HepG2 (cell line): ENCODE measurements around the gene PAQR5. TPM values are rescaled to one million over a fixed set of nuclear protein-coding genes. Genes with fewer than 3 reads are reported as not detected.

Experiments
- ATAC-seq: fragments of 200-7000 bp; cut with Tn5 transposase; 3 replicates; pipeline ENCODE4 v1.9.1; 2020; ENCODE audit warnings: mild to moderate bottlenecking, moderate library complexity
- BruUV-seq: library from RNA; stranded (reverse); fragments of 400-500 nt; replicated peaks from 2 replicates; lab custom pipeline; 2021; lab: Mats Ljungman, UMichigan
- CTCF ChIA-PET: fragments of 300-600 bp; formaldehyde crosslinking; extraction: SDS; loops from one replicate; lab custom pipeline; 2021; ENCODE audit warnings: low total read pairs, inconsistent platforms, low intra/inter-chr PET ratio; lab: Yijun Ruan, JAX
- POLR2A ChIA-PET: fragments of 350-600 bp; sonication (Branson Sonifier 250); formaldehyde crosslinking; loops from one replicate; lab custom pipeline; 2020; ENCODE audit warnings: antibody characterized with exemption, inconsistent platforms; lab: Yijun Ruan, JAX
- DNase-seq: peaks from one replicate; pipeline ENCODE4 v3.0.0-alpha.2; 2015; ENCODE audit warnings: low spot score
- FAIRE-seq: peaks from 3 replicates; lab custom pipeline; 2011; peaks lifted over from hg19 to GRCh38; lab: Jason Lieb, UNC
- H2AFZ ChIP-seq: one replicate; pipeline ENCODE4 v1.6.1; 2011; ENCODE audit warnings: low read length, inconsistent platforms
- H3K27ac ChIP-seq: fragments of 300-600 bp; 3 replicates; pipeline ENCODE4 v1.8.0; 2011; ENCODE audit warnings: mixed run types, mild to moderate bottlenecking, mixed read lengths, low read length, inconsistent platforms; ENCODE audit not compliant: insufficient read depth; ENCODE audit errors: extremely low read length
- H3K27me3 ChIP-seq, 2 experiments: fragments of 200-600 bp in 1 of 2; 2 replicates in 1 of 2; 3 replicates in 1 of 2; pipeline versions ENCODE4 v1.6.0 to v1.8.0; 2011; ENCODE audit warnings: low read length in 2 of 2, mild to moderate bottlenecking in 2 of 2, moderate library complexity in 2 of 2, inconsistent platforms in 1 of 2; ENCODE audit not compliant: insufficient read depth in 2 of 2, control insufficient read depth in 1 of 2
- H3K36me3 ChIP-seq, 2 experiments: fragments of 200-600 bp in 1 of 2; replicated peaks in 1 of 2; 2 replicates in 1 of 2; 3 replicates in 1 of 2; pipeline versions ENCODE4 v1.5.1 to v1.8.0; 2011; ENCODE audit warnings: low read length in 2 of 2, inconsistent platforms in 1 of 2; ENCODE audit not compliant: insufficient read depth in 2 of 2, control insufficient read depth in 1 of 2
- H3K4me1 ChIP-seq: 2 replicates; pipeline ENCODE4 v1.5.1; 2012; ENCODE audit warnings: low read length, inconsistent platforms; ENCODE audit not compliant: insufficient read depth
- H3K4me2 ChIP-seq: 2 replicates; pipeline ENCODE4 v1.6.0; 2011; ENCODE audit warnings: low read depth, low read length, inconsistent platforms
- H3K4me3 ChIP-seq, 3 experiments: fragments of 200-600 bp in 1 of 3; sonication (generic), shearing (Covaris generic) in 1 of 3; replicated peaks in 1 of 3; 2 replicates each; pipeline ENCODE4 v1.5.1; 2011 to 2016; ENCODE audit warnings: low read length in 3 of 3, inconsistent platforms in 2 of 3, low read depth in 2 of 3, mild to moderate bottlenecking in 2 of 3, control low read depth in 1 of 3, mixed read lengths in 1 of 3; ENCODE audit not compliant: insufficient read depth in 1 of 3
- H3K79me2 ChIP-seq: one replicate; pipeline ENCODE4 v1.6.1; 2011; ENCODE audit warnings: low read length, inconsistent platforms; ENCODE audit not compliant: insufficient read depth
- H3K9ac ChIP-seq: 2 replicates; pipeline ENCODE4 v1.6.0; 2011; ENCODE audit warnings: mild to moderate bottlenecking, low read depth, low read length, inconsistent platforms; ENCODE audit not compliant: insufficient read depth
- H3K9me3 ChIP-seq: 2 replicates; pipeline ENCODE4 v1.5.1; 2012; ENCODE audit warnings: mild to moderate bottlenecking, low read length
- H4K20me1 ChIP-seq: 2 replicates; pipeline ENCODE4 v1.6.0; 2011; ENCODE audit warnings: inconsistent platforms, mild to moderate bottlenecking, low read length, moderate library complexity; ENCODE audit not compliant: insufficient read depth
- ERF ChIP-seq: IDR thresholded peaks from 2 replicates; pipeline ENCODE4 v1.6.1; 2018; ENCODE audit warnings: missing biosample characterization, missing genetic modification reagents
- FOXO1 ChIP-seq: sonication (generic); formaldehyde crosslinking; IDR thresholded peaks from 2 replicates; pipeline ENCODE4 v1.4.0; 2020; ENCODE audit warnings: missing genetic modification reagents
- HNF4G ChIP-seq, 2 experiments: sonication (generic) in 1 of 2; formaldehyde crosslinking in 1 of 2; IDR thresholded peaks; 2 replicates each; pipeline versions ENCODE4 v1.4.0 to v1.6.1; 2011 to 2020; ENCODE audit warnings: borderline replicate concordance in 2 of 2, low read depth in 2 of 2, mild to moderate bottlenecking in 2 of 2, low read length in 1 of 2, missing genetic modification reagents in 1 of 2, moderate library complexity in 1 of 2
- KDM1A ChIP-seq: IDR thresholded peaks from 2 replicates; pipeline ENCODE4 v1.6.1; 2016; ENCODE audit warnings: missing compliant biosample characterization
- NFRKB ChIP-seq: fragments of 450-650 bp; IDR thresholded peaks from 2 replicates; pipeline ENCODE4 v1.6.1; 2017
- PLRG1 ChIP-seq: fragments of 450-650 bp; conservative IDR thresholded peaks from 2 replicates; pipeline ENCODE4 v1.6.1; 2016
- SMYD3 ChIP-seq: sonication (generic); formaldehyde crosslinking; IDR thresholded peaks from 2 replicates; pipeline ENCODE4 v1.8.1; 2023; ENCODE audit warnings: mild to moderate bottlenecking, missing genetic modification reagents
- STAT5B ChIP-seq: sonication (generic); formaldehyde crosslinking; IDR thresholded peaks from 2 replicates; pipeline ENCODE4 v1.4.0; 2020; ENCODE audit warnings: missing genetic modification reagents
- SYNCRIP ChIP-seq: fragments of 200-400 bp; formaldehyde crosslinking; IDR thresholded peaks from 2 replicates; pipeline ENCODE4 v1.6.1; 2018; ENCODE audit warnings: mild to moderate bottlenecking, low read depth, low read length; ENCODE audit not compliant: insufficient read depth
- TSC22D2 ChIP-seq: sonication (generic); formaldehyde crosslinking; IDR thresholded peaks from 2 replicates; pipeline ENCODE4 v1.5.1; 2020; ENCODE audit warnings: missing genetic modification reagents, mild to moderate bottlenecking, borderline replicate concordance
- ZBTB1 ChIP-seq: sonication (generic); formaldehyde crosslinking; IDR thresholded peaks from 2 replicates; pipeline ENCODE4 v1.4.0; 2020; ENCODE audit warnings: missing genetic modification reagents, borderline replicate concordance
- ZNF20 ChIP-seq: sonication (generic); formaldehyde crosslinking; IDR thresholded peaks from 2 replicates; pipeline ENCODE4 v1.4.0; 2020; ENCODE audit warnings: mild to moderate bottlenecking, moderate library complexity, missing genetic modification reagents
- ZNF839 ChIP-seq: sonication (generic); formaldehyde crosslinking; IDR thresholded peaks from 2 replicates; pipeline ENCODE4 v1.4.0; 2020; ENCODE audit warnings: missing genetic modification reagents, mild to moderate bottlenecking, borderline replicate concordance
- ZNF878 ChIP-seq: sonication (generic); formaldehyde crosslinking; IDR thresholded peaks from 2 replicates; pipeline ENCODE4 v1.8.1; 2023; ENCODE audit warnings: mild to moderate bottlenecking, missing genetic modification reagents, moderate library complexity
- ZNF883 ChIP-seq: sonication (generic); formaldehyde crosslinking; IDR thresholded peaks from 2 replicates; pipeline ENCODE4 v1.5.1; 2020; ENCODE audit warnings: mild to moderate bottlenecking, missing genetic modification reagents; ENCODE audit errors: not compliant biosample characterization
- WGBS: methylation state at CpG from one replicate; pipeline ENCODE4 v1.1.6; 2017; ENCODE audit warnings: low lambda C conversion rate; 5-methylcytosine and 5-hydroxymethylcytosine counted together
- in situ Hi-C: cut with HindIII; loops from 2 replicates; pipeline ENCODE4 v1.10.0; 2017; ENCODE audit warnings: low pct_unique_long_range_greater_than_20kb; ENCODE audit not compliant: extremely low pct_ligation_motif_present
- intact Hi-C: fragments of 100-400 bp; cut with micrococcal nuclease; formaldehyde crosslinking; loops from one replicate; pipeline ENCODE4 v1.10.0; 2022; ENCODE audit not compliant: unreplicated experiment
- polyA plus RNA-seq, 8 experiments: library from polyadenylated mRNA; depleted of rRNA in 3 of 8; stranded (reverse) in 7 of 8; unstranded in 1 of 8; fragments of >200 nt; fragmentation: Illumina TruSeq in 4 of 8; extraction: Trizol in 4 of 8; gene quantifications; 2 replicates each; pipeline versions ENCODE4 v1.2.1 to v1.2.3, GENCODE V29; 2011 to 2016; ENCODE audit warnings: low read depth in 4 of 8, missing spikeins in 1 of 8, mixed read lengths in 1 of 8; ENCODE audit not compliant: insufficient read depth in 1 of 8
- total RNA-seq, 5 experiments: library from RNA; depleted of rRNA; stranded (reverse); fragments of >200 nt; fragmentation: Illumina TruSeq; extraction: Trizol; gene quantifications; 2 replicates each; pipeline ENCODE4 v1.2.3, GENCODE V29; 2016; ENCODE audit warnings: low read depth in 1 of 5
- TF ChIP-seq, protein P1 (sequence below): sonication (generic); formaldehyde crosslinking; IDR thresholded peaks from 2 replicates; pipeline ENCODE4 v1.5.1; 2020; ENCODE audit warnings: missing genetic modification reagents, mild to moderate bottlenecking, borderline replicate concordance

The PAQR5 gene
- total and polyA plus RNA-seq, 2 of the 13 experiments (the other 11 are each of a cell fraction or from before 2014, with no cell fraction given) = 0.53 to 1.3 TPM

DNA sequence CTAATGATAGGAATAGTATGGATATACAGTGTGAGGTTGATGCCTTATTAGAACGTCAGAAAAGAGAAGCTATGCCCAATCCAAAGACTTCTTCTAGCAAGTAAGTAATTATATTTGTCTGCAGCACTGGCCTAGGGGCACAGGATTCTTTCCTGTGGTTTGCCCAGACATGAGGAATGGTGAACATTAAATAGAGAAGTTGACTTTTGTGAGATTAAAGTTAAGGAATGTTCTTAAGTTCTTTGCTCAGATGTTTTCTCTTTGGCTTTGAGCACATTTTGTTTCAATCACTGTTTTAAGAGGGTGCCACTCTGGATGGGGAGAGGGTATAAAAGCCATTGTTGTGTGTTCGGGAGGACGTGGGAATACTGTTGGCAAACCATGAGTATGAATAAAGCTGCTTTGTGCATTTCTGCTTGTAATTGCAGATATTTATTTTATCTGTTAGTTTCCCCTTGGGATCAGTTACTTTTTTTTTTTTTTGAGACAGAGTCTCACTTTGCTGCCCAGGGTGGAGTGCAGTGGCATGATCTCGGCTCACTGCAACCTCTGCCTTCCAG lies 123.7 kb downstream of the PAQR5 start (continued):
- TF ChIP-seq SYNCRIP = no peak
- no peak for TF ChIP-seq ZBTB1 (CRISPR knock-in tag)
- TF ChIP-seq TSC22D2 = no peak
- no peak for TF ChIP-seq PLRG1
- TF ChIP-seq FOXO1 = no peak
- TF ChIP-seq HNF4G (IDR thresholded peaks at IDR 0.05; ENCODE audit: borderline replicate concordance, low read depth, low read length) = no peak
- TF ChIP-seq HNF4G (CRISPR knock-in tag; IDR thresholded peaks at IDR 0.05; ENCODE audit: borderline replicate concordance, low read depth) = no peak

GRCh38 chr15:69424001-69424400 lies 125.3 kb downstream of the PAQR5 start:
- Histone ChIP-seq H2AFZ (no peak overlapping the region), H3K4me3 (no peak overlapping the region), H4K20me1 (no peaks in the 10 kb centered on the region), H3K4me1 (no peaks in the 10 kb centered on the region), H3K4me2 (no peak overlapping the region), H3K9ac (no peak overlapping the region), H3K27ac (no peak overlapping the region), H3K79me2 (no peaks in the 10 kb centered on the region), H3K9me3 (no peaks in the 10 kb centered on the region), H3K36me3 (peaks cover 8 to 64% of the 10 kb centered on the region in 2 experiments), H3K27me3 (no peaks in the 10 kb centered on the region)
- CTCF ChIA-PET = no interaction called here
- FAIRE-seq (no peak), ATAC-seq (no peak), DNase-seq (no peak)
- TF ChIP-seq NFRKB (no peak), ZNF839 (CRISPR knock-in tag) (no peak), SMYD3 (no peak), ZNF20 (CRISPR knock-in tag) (no peak), STAT5B (CRISPR knock-in tag) (no peak), ZNF878 (no peak), ZNF883 (CRISPR knock-in tag) (no peak), KDM1A (no peak), ERF (CRISPR knock-in tag) (no peak)
- TF ChIP-seq, protein P1, sequence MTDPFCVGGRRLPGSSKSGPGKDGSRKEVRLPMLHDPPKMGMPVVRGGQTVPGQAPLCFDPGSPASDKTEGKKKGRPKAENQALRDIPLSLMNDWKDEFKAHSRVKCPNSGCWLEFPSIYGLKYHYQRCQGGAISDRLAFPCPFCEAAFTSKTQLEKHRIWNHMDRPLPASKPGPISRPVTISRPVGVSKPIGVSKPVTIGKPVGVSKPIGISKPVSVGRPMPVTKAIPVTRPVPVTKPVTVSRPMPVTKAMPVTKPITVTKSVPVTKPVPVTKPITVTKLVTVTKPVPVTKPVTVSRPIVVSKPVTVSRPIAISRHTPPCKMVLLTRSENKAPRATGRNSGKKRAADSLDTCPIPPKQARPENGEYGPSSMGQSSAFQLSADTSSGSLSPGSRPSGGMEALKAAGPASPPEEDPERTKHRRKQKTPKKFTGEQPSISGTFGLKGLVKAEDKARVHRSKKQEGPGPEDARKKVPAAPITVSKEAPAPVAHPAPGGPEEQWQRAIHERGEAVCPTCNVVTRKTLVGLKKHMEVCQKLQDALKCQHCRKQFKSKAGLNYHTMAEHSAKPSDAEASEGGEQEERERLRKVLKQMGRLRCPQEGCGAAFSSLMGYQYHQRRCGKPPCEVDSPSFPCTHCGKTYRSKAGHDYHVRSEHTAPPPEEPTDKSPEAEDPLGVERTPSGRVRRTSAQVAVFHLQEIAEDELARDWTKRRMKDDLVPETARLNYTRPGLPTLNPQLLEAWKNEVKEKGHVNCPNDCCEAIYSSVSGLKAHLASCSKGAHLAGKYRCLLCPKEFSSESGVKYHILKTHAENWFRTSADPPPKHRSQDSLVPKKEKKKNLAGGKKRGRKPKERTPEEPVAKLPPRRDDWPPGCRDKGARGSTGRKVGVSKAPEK (CRISPR knock-in tag) = no peak
- POLR2A ChIA-PET = no interaction called here
- WGBS = 100% methylated on average over 2 of the region's 2 CpGs
- in situ Hi-C loops (no loop called here), intact Hi-C loops (no loop called here)
- BruUV-seq = no TSS peak
